Activated CD4-positive, alpha-beta T cell treated with anti-CD3 and anti-CD28 coated beads for 36 hours (primary cell): ENCODE measurements around the gene SWAP70. TPM values are rescaled to one million over a fixed set of nuclear protein-coding genes. Genes with fewer than 3 reads are reported as not detected.

Experiments
- ATAC-seq: fragments of 200-7000 bp; cut with Tn5 transposase; one replicate; pipeline ENCODE4 v1.10.0; 2021; ENCODE audit warnings: mild to moderate bottlenecking, moderate library complexity
- CTCF ChIA-PET: fragments of 350-600 bp; sonication (Branson Sonifier 250); formaldehyde crosslinking; loops from one replicate; lab custom pipeline; 2021; ENCODE audit warnings: antibody characterized with exemption; lab: Charles Lee
- POLR2A ChIA-PET: fragments of 350-600 bp; sonication (Branson Sonifier 250); formaldehyde crosslinking; loops from one replicate; lab custom pipeline; 2021; ENCODE audit warnings: antibody characterized with exemption, inconsistent platforms; lab: Charles Lee
- DNase-seq: peaks from one replicate; pipeline ENCODE4 v3.0.0-alpha.2; 2020
- H3K27ac Mint-ChIP-seq: one replicate; pipeline ENCODE4 v1.8.0; 2021; ENCODE audit warnings: mixed read lengths
- H3K27me3 Mint-ChIP-seq: one replicate; pipeline ENCODE4 v1.8.0; 2021; ENCODE audit warnings: mixed read lengths
- H3K36me3 Mint-ChIP-seq: one replicate; pipeline ENCODE4 v1.8.0; 2021; ENCODE audit warnings: low read depth, mixed read lengths
- H3K4me1 Mint-ChIP-seq: one replicate; pipeline ENCODE4 v1.8.0; 2021; ENCODE audit warnings: mixed read lengths
- H3K4me3 Mint-ChIP-seq: one replicate; pipeline ENCODE4 v1.8.0; 2021; ENCODE audit warnings: mild to moderate bottlenecking, moderate library complexity, mixed read lengths
- H3K9me3 Mint-ChIP-seq: one replicate; pipeline ENCODE4 v1.8.0; 2021; ENCODE audit warnings: low read depth, mixed read lengths
- intact Hi-C, 2 experiments: fragments of 100-400 bp; cut with DNase I in 1 of 2; cut with micrococcal nuclease in 1 of 2; formaldehyde crosslinking; loops; one replicate each; pipeline versions ENCODE4 v1.14.2 to v1.15.1; 2022 to 2024; cut with DNase I, micrococcal nuclease
- total RNA-seq, 2 experiments: library from RNA; stranded (reverse); gene quantifications; one replicate each; pipeline ENCODE4 v1.2.3, GENCODE V29; 2021

The SWAP70 gene
- total RNA-seq, 2 experiments from 2014 or later, result 7.5 to 9.7 TPM

- ATAC-seq (no peak), DNase-seq (no peak)
- no peaks in the 10 kb centered on the region for H3K4me1 Mint-ChIP-seq
- H3K4me3 Mint-ChIP-seq, result no peak overlapping the region
- ChIA-PET POLR2A (no interaction called here), CTCF (interaction anchor here (1.1 kb wide), 1 partner anchor 91 kb away, joined by 3 read pairs; no protein-coding TSS in a partner anchor)
- no peak overlapping the region for H3K27ac Mint-ChIP-seq
- no peaks in the 10 kb centered on the region for H3K9me3 Mint-ChIP-seq
- H3K27me3 Mint-ChIP-seq, result no peaks in the 10 kb centered on the region
- intact Hi-C loops, result no loop called here
- H3K36me3 Mint-ChIP-seq, result no peaks in the 10 kb centered on the region
These were observed 38.1 kb upstream of the SWAP70 start for GRCh38 chr11:9625728-9626127.

GRCh38 chr11:9626496-9627394 lies 37.1 kb upstream of the SWAP70 start:
- Mint-ChIP-seq H3K9me3 (no peaks in the 10 kb centered on the region), H3K4me1 (no peaks in the 10 kb centered on the region), H3K4me3 (no peak overlapping the region), H3K36me3 (no peaks in the 10 kb centered on the region), H3K27me3 (no peaks in the 10 kb centered on the region), H3K27ac (no peak overlapping the region)
- intact Hi-C loops, result no loop called here
- DNase-seq (no peak), ATAC-seq (no peak)
- ChIA-PET POLR2A (no interaction called here), CTCF (interaction anchor here (0.8 kb wide), 1 partner anchor 122 kb away, joined by 4 read pairs; no protein-coding TSS in a partner anchor)

DNA sequence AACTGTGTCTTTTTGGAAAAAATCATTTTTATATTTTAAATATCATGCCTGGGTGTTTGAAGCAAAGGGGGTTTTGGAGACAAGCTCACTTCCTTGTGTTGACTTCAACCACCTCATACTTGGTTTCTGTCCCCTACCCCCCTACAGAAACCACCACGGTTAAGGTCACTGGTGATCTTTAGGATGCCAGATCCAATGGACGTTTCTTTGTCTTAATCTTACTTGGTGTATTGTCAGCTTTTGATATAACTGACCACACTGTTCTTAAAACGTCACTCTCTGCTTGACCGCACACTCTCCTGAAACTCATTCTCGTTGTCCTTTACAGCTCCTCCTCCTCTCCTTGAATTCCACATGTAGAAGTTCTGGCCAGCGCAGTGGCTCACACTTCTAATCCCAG lies 34.8 kb upstream of the SWAP70 start:
- no peak for ATAC-seq
- ChIA-PET POLR2A (no interaction called here), CTCF (interaction anchor here (1.0 to 1.5 kb wide), 3 partner anchors 9 to 119 kb away, joined by 4 to 5 read pairs (median 4); no protein-coding TSS in a partner anchor)
- Mint-ChIP-seq H3K9me3 (no peaks in the 10 kb centered on the region), H3K27me3 (no peaks in the 10 kb centered on the region), H3K36me3 (no peaks in the 10 kb centered on the region), H3K27ac (no peak overlapping the region), H3K4me3 (no peak overlapping the region), H3K4me1 (no peaks in the 10 kb centered on the region)
- intact Hi-C loops, result no loop called here
- DNase-seq, result no peak

DNA sequence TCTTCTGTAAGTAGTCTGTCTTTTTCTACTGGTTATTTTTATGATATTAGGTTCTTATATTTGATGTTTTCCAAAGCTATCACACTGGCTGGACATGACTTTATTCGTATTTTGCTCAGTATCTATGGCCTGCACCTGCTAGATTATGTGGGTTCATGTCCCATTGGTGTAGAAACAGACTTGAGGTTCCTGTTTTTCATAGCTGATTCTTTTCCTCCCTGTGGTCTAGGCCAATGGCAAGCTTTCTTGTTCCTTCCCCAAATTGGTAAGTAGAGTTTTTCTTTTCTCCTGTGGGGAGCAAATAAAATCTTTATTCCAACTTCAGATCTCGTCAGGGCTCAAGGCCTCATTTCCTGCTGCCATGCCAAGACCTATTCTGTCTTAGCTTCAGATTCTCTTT lies 30.2 kb upstream of the SWAP70 start:
- POLR2A ChIA-PET, result no interaction called here
- ATAC-seq, result no peak
- no peak for DNase-seq
- intact Hi-C loops, result no loop called here
- no peaks in the 10 kb centered on the region for H3K9me3 Mint-ChIP-seq
- H3K36me3 Mint-ChIP-seq, result no peaks in the 10 kb centered on the region
- no peaks in the 10 kb centered on the region for H3K27me3 Mint-ChIP-seq
- no peak overlapping the region for H3K4me3 Mint-ChIP-seq
- CTCF ChIA-PET, result interaction anchor here (1.2 to 1.3 kb wide), 2 partner anchors 21 to 99 kb away, joined by 3 read pairs; no protein-coding TSS in a partner anchor
- H3K27ac Mint-ChIP-seq, result no peak overlapping the region
- no peaks in the 10 kb centered on the region for H3K4me1 Mint-ChIP-seq

DNA sequence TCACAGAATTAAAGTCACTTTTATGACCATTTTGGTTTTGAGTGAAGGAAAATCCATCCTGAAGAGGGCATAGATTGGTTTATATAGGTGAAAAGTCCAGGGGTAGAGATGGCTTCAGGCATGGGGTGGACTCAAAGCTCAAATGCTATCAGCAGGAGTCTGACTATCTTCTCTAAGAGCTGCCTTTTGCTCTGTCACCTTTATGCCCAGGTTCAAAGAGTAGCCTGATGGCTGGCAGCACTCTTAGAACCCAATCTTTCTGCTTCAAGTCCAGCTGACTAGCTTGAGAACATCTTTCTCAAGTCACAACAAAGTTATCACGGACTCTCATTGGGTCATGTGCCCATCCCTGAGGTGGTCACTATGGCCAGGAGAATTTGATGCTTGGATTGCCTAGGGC lies 27.2 kb upstream of the SWAP70 start:
- intact Hi-C loops, result no loop called here
- Mint-ChIP-seq H3K9me3 (no peaks in the 10 kb centered on the region), H3K36me3 (no peaks in the 10 kb centered on the region), H3K27me3 (no peaks in the 10 kb centered on the region), H3K27ac (no peak overlapping the region), H3K4me3 (no peak overlapping the region), H3K4me1 (no peaks in the 10 kb centered on the region)
- ATAC-seq, result no peak
- POLR2A ChIA-PET, result no interaction called here
- CTCF ChIA-PET, result interaction anchor here (0.8 kb wide), 1 partner anchor 690 kb away, joined by 3 read pairs; no protein-coding TSS in a partner anchor
- DNase-seq, result no peak

DNA sequence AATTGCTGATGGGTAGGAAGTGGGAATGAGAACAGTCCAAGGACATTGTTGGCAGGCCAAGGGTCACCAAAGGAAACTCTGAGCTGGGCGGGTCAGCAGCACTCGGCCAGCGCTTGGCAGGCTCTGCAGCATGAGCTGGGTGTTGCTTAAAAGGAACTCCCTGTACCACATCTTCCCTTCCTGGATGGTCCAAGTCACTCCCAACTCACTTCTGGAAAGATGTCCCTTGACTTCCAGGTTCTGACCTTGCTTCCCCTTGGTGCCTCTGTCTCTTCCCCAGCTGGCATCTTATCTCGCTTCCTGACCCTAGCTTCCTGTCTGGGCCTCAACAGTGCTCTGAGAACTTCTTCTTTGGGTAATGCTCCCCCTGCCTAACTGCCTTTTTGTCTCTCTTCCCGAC lies 24.8 kb upstream of the SWAP70 start:
- intact Hi-C loops, result no loop called here
- no peaks in the 10 kb centered on the region for H3K4me1 Mint-ChIP-seq
- H3K9me3 Mint-ChIP-seq, result no peaks in the 10 kb centered on the region
- H3K27me3 Mint-ChIP-seq, result no peaks in the 10 kb centered on the region
- H3K27ac Mint-ChIP-seq, result no peak overlapping the region
- ChIA-PET POLR2A (no interaction called here), CTCF (interaction anchor here (0.7 to 1.2 kb wide), 2 partner anchors 104 to 437 kb away, joined by 3 to 4 read pairs; no protein-coding TSS in a partner anchor)
- H3K4me3 Mint-ChIP-seq, result no peak overlapping the region
- ATAC-seq (no peak), DNase-seq (no peak)
- no peaks in the 10 kb centered on the region for H3K36me3 Mint-ChIP-seq

DNA sequence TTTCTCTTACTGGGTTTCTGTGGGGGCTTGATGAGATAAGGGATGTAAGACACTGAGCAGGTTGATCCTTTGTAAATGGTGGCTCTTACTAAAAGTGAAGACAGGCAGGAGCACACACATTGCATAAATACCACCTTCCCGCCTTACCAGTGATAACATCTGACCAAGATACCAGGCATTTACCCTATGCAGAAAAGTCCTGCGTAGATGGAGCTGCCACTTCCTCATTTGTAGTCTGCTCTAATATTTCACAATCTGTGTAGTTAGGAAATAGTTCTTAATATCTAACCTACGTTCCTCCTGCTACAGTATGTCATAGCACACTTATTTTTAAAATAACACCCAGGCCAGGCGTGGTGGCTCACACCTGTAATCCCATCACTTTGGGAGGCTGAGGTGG lies 23.9 kb upstream of the SWAP70 start:
- Mint-ChIP-seq H3K36me3 (no peaks in the 10 kb centered on the region), H3K27me3 (no peaks in the 10 kb centered on the region), H3K27ac (no peak overlapping the region), H3K4me1 (no peaks in the 10 kb centered on the region), H3K9me3 (no peaks in the 10 kb centered on the region), H3K4me3 (no peak overlapping the region)
- no peak for ATAC-seq
- POLR2A ChIA-PET, result interaction anchor here (0.6 kb wide), 1 partner anchor 20 kb away, joined by 3 read pairs; no protein-coding TSS in a partner anchor
- DNase-seq, result no peak
- intact Hi-C loops, result no loop called here
- CTCF ChIA-PET, result no interaction called here

DNA sequence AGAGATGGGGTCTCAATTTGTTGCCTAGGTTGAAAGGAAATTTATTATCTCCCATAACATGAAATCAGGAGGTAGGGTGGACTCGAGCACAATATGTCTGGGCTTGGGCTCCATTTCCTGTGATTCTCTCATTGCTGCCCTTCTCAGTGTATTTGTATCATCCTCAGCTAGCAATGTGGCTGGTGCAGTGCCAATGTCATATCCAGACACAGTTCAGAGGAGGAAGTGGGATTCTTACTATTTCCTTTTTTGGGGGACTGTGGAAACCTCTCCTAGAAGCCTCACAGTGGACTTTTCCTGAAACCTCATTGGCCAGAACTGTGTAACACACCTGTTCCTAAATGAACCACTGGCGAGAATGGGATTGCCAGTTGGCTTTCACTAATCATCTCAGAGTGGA lies 21.0 kb upstream of the SWAP70 start:
- Mint-ChIP-seq H3K27ac (no peak overlapping the region), H3K9me3 (no peaks in the 10 kb centered on the region), H3K27me3 (no peaks in the 10 kb centered on the region), H3K4me1 (no peaks in the 10 kb centered on the region), H3K4me3 (no peak overlapping the region), H3K36me3 (no peaks in the 10 kb centered on the region)
- CTCF ChIA-PET, result no interaction called here
- POLR2A ChIA-PET, result no interaction called here
- intact Hi-C loops, result no loop called here
- DNase-seq (no peak), ATAC-seq (no peak)

GRCh38 chr11:9643751-9644150 lies 20.1 kb upstream of the SWAP70 start:
- H3K36me3 Mint-ChIP-seq, result no peaks in the 10 kb centered on the region
- no peaks in the 10 kb centered on the region for H3K4me1 Mint-ChIP-seq
- H3K27me3 Mint-ChIP-seq, result no peaks in the 10 kb centered on the region
- H3K4me3 Mint-ChIP-seq, result no peak overlapping the region
- H3K27ac Mint-ChIP-seq, result no peak overlapping the region
- intact Hi-C loops, result no loop called here
- DNase-seq (no peak), ATAC-seq (no peak)
- ChIA-PET POLR2A (no interaction called here), CTCF (no interaction called here)
- H3K9me3 Mint-ChIP-seq, result no peaks in the 10 kb centered on the region

- no peak overlapping the region for H3K27ac Mint-ChIP-seq
- CTCF ChIA-PET, result no interaction called here
These were observed 18.0 kb upstream of the SWAP70 start for GRCh38 chr11:9645881-9646280.

DNA sequence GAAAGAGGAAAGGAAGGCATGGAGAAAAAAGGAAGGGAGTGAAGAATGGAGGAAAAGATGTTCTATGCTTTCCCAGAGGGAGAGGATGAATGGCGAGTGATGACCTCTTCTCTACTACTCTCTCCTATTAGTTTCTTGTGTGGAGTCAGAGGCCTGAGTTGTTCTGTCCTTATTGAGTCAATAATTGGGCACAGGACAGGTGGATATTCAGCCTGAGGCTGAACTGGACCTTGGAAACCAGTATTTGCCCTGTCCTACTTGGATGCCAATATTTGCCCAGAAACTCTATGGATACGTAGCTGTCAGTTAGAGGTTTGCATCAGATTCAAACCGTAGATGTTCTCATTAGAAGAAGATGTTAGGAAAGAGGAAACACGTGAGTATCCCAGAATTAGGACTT lies 17.6 kb upstream of the SWAP70 start:
- H3K4me1 Mint-ChIP-seq, result no peaks in the 10 kb centered on the region

More at GRCh38 chr11:9645881-9646280, 18.0 kb upstream of the SWAP70 start:
- intact Hi-C loops, result no loop called here
- Mint-ChIP-seq H3K4me3 (no peak overlapping the region), H3K36me3 (no peaks in the 10 kb centered on the region), H3K9me3 (no peaks in the 10 kb centered on the region), H3K4me1 (no peaks in the 10 kb centered on the region), H3K27me3 (no peaks in the 10 kb centered on the region)
- POLR2A ChIA-PET, result no interaction called here
- ATAC-seq (no peak), DNase-seq (no peak)

DNA sequence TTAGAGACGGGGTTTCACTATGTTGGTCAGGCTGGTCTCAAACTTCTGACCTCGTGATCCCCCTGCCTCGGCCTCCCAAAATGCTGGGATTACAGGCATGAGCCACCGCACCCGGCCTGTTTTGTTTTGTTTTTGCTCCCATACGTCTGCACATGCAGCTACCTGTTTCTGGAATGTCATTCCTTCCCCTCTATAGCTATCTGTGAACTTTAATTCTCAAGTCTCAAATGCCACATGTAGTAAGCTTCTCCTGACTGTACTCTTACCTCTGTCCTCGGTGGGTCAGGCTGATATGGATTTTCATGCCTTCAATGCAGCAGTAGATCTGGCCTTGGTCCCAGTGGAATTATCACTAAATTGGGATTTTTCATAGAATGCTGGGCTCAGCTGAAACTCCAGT lies 12.4 kb upstream of the SWAP70 start:
- Mint-ChIP-seq H3K4me3 (no peak overlapping the region), H3K9me3 (no peaks in the 10 kb centered on the region), H3K4me1 (no peaks in the 10 kb centered on the region), H3K27me3 (no peaks in the 10 kb centered on the region), H3K36me3 (no peaks in the 10 kb centered on the region), H3K27ac (no peak overlapping the region)
- ChIA-PET CTCF (interaction anchor here (0.6 kb wide), 1 partner anchor 663 kb away, joined by 4 read pairs; no protein-coding TSS in a partner anchor), POLR2A (no interaction called here)
- ATAC-seq (no peak), DNase-seq (no peak)
- intact Hi-C loops, result no loop called here

More for the DNA sequence above, 17.6 kb upstream of the SWAP70 start:
- intact Hi-C loops, result no loop called here
- Mint-ChIP-seq H3K27me3 (no peaks in the 10 kb centered on the region), H3K36me3 (no peaks in the 10 kb centered on the region), H3K27ac (no peak overlapping the region), H3K4me3 (no peak overlapping the region), H3K9me3 (no peaks in the 10 kb centered on the region)
- ChIA-PET CTCF (no interaction called here), POLR2A (no interaction called here)
- no peak for ATAC-seq
- no peak for DNase-seq
